HepG2 (cell line): ENCODE data around the gene FSIP1. TPM values are rescaled to one million over a fixed set of nuclear protein-coding genes. Genes with fewer than 3 reads are reported as not detected.

Experiments used
- ATAC-seq: fragments of 200-7000 bp; cut with Tn5 transposase; 3 replicates; pipeline ENCODE4 v1.9.1; 2020; ENCODE audit warnings: mild to moderate bottlenecking, moderate library complexity
- BruUV-seq: library from RNA; stranded (reverse); fragments of 400-500 nt; replicated peaks from 2 replicates; lab custom pipeline; 2021; lab: Mats Ljungman, UMichigan
- CTCF ChIA-PET: fragments of 300-600 bp; formaldehyde crosslinking; extraction: SDS; loops from one replicate; lab custom pipeline; 2021; ENCODE audit warnings: low total read pairs, inconsistent platforms, low intra/inter-chr PET ratio; lab: Yijun Ruan, JAX
- POLR2A ChIA-PET: fragments of 350-600 bp; sonication (Branson Sonifier 250); formaldehyde crosslinking; loops from one replicate; lab custom pipeline; 2020; ENCODE audit warnings: antibody characterized with exemption, inconsistent platforms; lab: Yijun Ruan, JAX
- DNase-seq: peaks from one replicate; pipeline ENCODE4 v3.0.0-alpha.2; 2015; ENCODE audit warnings: low spot score
- FAIRE-seq: peaks from 3 replicates; lab custom pipeline; 2011; peaks lifted over from hg19 to GRCh38; lab: Jason Lieb, UNC
- H2AFZ ChIP-seq: one replicate; pipeline ENCODE4 v1.6.1; 2011; ENCODE audit warnings: low read length, inconsistent platforms
- H3K27ac ChIP-seq: fragments of 300-600 bp; 3 replicates; pipeline ENCODE4 v1.8.0; 2011; ENCODE audit warnings: mixed run types, mild to moderate bottlenecking, mixed read lengths, low read length, inconsistent platforms; ENCODE audit not compliant: insufficient read depth; ENCODE audit errors: extremely low read length
- H3K27me3 ChIP-seq, 2 experiments: fragments of 200-600 bp in 1 of 2; 2 replicates in 1 of 2; 3 replicates in 1 of 2; pipeline versions ENCODE4 v1.6.0 to v1.8.0; 2011; ENCODE audit warnings: low read length in 2 of 2, mild to moderate bottlenecking in 2 of 2, moderate library complexity in 2 of 2, inconsistent platforms in 1 of 2; ENCODE audit not compliant: insufficient read depth in 2 of 2, control insufficient read depth in 1 of 2
- H3K36me3 ChIP-seq, 2 experiments: fragments of 200-600 bp in 1 of 2; replicated peaks in 1 of 2; 2 replicates in 1 of 2; 3 replicates in 1 of 2; pipeline versions ENCODE4 v1.5.1 to v1.8.0; 2011; ENCODE audit warnings: low read length in 2 of 2, inconsistent platforms in 1 of 2; ENCODE audit not compliant: insufficient read depth in 2 of 2, control insufficient read depth in 1 of 2
- H3K4me1 ChIP-seq: 2 replicates; pipeline ENCODE4 v1.5.1; 2012; ENCODE audit warnings: low read length, inconsistent platforms; ENCODE audit not compliant: insufficient read depth
- H3K4me2 ChIP-seq: 2 replicates; pipeline ENCODE4 v1.6.0; 2011; ENCODE audit warnings: low read depth, low read length, inconsistent platforms
- H3K4me3 ChIP-seq, 3 experiments: fragments of 200-600 bp in 1 of 3; sonication (generic), shearing (Covaris generic) in 1 of 3; replicated peaks in 1 of 3; 2 replicates each; pipeline ENCODE4 v1.5.1; 2011 to 2016; ENCODE audit warnings: low read length in 3 of 3, inconsistent platforms in 2 of 3, low read depth in 2 of 3, mild to moderate bottlenecking in 2 of 3, control low read depth in 1 of 3, mixed read lengths in 1 of 3; ENCODE audit not compliant: insufficient read depth in 1 of 3
- H3K79me2 ChIP-seq: one replicate; pipeline ENCODE4 v1.6.1; 2011; ENCODE audit warnings: low read length, inconsistent platforms; ENCODE audit not compliant: insufficient read depth
- H3K9ac ChIP-seq: 2 replicates; pipeline ENCODE4 v1.6.0; 2011; ENCODE audit warnings: mild to moderate bottlenecking, low read depth, low read length, inconsistent platforms; ENCODE audit not compliant: insufficient read depth
- H3K9me3 ChIP-seq: 2 replicates; pipeline ENCODE4 v1.5.1; 2012; ENCODE audit warnings: mild to moderate bottlenecking, low read length
- H4K20me1 ChIP-seq: 2 replicates; pipeline ENCODE4 v1.6.0; 2011; ENCODE audit warnings: inconsistent platforms, mild to moderate bottlenecking, low read length, moderate library complexity; ENCODE audit not compliant: insufficient read depth
- CHD2 ChIP-seq: IDR thresholded peaks from 2 replicates; pipeline ENCODE4 v1.6.1; 2011; ENCODE audit warnings: low read depth, low read length, improper control_type of control experiment
- RBM22 ChIP-seq: fragments of 200-400 bp; formaldehyde crosslinking; optimal IDR thresholded peaks from 2 replicates; pipeline ENCODE3; 2017; ENCODE audit warnings: mild to moderate bottlenecking, low read length, moderate library complexity
- ZNF83 ChIP-seq: sonication (generic); formaldehyde crosslinking; IDR thresholded peaks from 2 replicates; pipeline ENCODE4 v1.4.0; 2020; ENCODE audit warnings: missing genetic modification reagents, mild to moderate bottlenecking, borderline replicate concordance
- WGBS: methylation state at CpG from one replicate; pipeline ENCODE4 v1.1.6; 2017; ENCODE audit warnings: low lambda C conversion rate; 5-methylcytosine and 5-hydroxymethylcytosine counted together
- in situ Hi-C: cut with HindIII; loops from 2 replicates; pipeline ENCODE4 v1.10.0; 2017; ENCODE audit warnings: low pct_unique_long_range_greater_than_20kb; ENCODE audit not compliant: extremely low pct_ligation_motif_present
- intact Hi-C: fragments of 100-400 bp; cut with micrococcal nuclease; formaldehyde crosslinking; loops from one replicate; pipeline ENCODE4 v1.10.0; 2022; ENCODE audit not compliant: unreplicated experiment
- polyA plus RNA-seq, 8 experiments: library from polyadenylated mRNA; depleted of rRNA in 3 of 8; stranded (reverse) in 7 of 8; unstranded in 1 of 8; fragments of >200 nt; fragmentation: Illumina TruSeq in 4 of 8; extraction: Trizol in 4 of 8; gene quantifications; 2 replicates each; pipeline versions ENCODE4 v1.2.1 to v1.2.3, GENCODE V29; 2011 to 2016; ENCODE audit warnings: low read depth in 4 of 8, missing spikeins in 1 of 8, mixed read lengths in 1 of 8; ENCODE audit not compliant: insufficient read depth in 1 of 8
- total RNA-seq, 5 experiments: library from RNA; depleted of rRNA; stranded (reverse); fragments of >200 nt; fragmentation: Illumina TruSeq; extraction: Trizol; gene quantifications; 2 replicates each; pipeline ENCODE4 v1.2.3, GENCODE V29; 2016; ENCODE audit warnings: low read depth in 1 of 5
- TF ChIP-seq, protein P1 (sequence below): sonication (generic); formaldehyde crosslinking; conservative IDR thresholded peaks from 2 replicates; pipeline ENCODE4 v1.4.0; 2020; ENCODE audit warnings: missing genetic modification reagents
- TF ChIP-seq, protein P2 (sequence below): sonication (generic); formaldehyde crosslinking; IDR thresholded peaks from 2 replicates; pipeline ENCODE4 v1.4.0; 2020; ENCODE audit warnings: mild to moderate bottlenecking, missing genetic modification reagents

FSIP1 gene
- total and polyA plus RNA-seq, 2 of the 13 experiments (the other 11 are each of a cell fraction or from before 2014, with no cell fraction given): 0.18 TPM; not detected in 1

DNA sequence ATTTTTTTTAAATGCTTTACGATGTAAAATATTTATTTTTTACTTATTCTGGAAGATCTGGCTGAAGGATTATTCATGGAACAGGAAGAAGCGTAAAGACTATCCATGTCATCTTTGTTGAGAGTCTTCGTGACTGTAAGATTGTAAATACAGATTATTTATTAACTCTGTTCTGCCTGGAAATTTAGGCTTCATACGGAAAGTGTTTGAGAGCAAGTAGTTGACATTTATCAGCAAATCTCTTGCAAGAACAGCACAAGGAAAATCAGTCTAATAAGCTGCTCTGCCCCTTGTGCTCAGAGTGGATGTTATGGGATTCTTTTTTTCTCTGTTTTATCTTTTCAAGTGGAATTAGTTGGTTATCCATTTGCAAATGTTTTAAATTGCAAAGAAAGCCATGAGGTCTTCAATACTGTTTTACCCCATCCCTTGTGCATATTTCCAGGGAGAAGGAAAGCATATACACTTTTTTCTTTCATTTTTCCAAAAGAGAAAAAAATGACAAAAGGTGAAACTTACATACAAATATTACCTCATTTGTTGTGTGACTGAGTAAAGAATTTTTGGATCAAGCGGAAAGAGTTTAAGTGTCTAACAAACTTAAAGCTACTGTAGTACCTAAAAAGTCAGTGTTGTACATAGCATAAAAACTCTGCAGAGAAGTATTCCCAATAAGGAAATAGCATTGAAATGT is 186.1 kb downstream of the FSIP1 start (continued):
- no peak for TF ChIP-seq ZNF83 (CRISPR knock-in tag)

DNA sequence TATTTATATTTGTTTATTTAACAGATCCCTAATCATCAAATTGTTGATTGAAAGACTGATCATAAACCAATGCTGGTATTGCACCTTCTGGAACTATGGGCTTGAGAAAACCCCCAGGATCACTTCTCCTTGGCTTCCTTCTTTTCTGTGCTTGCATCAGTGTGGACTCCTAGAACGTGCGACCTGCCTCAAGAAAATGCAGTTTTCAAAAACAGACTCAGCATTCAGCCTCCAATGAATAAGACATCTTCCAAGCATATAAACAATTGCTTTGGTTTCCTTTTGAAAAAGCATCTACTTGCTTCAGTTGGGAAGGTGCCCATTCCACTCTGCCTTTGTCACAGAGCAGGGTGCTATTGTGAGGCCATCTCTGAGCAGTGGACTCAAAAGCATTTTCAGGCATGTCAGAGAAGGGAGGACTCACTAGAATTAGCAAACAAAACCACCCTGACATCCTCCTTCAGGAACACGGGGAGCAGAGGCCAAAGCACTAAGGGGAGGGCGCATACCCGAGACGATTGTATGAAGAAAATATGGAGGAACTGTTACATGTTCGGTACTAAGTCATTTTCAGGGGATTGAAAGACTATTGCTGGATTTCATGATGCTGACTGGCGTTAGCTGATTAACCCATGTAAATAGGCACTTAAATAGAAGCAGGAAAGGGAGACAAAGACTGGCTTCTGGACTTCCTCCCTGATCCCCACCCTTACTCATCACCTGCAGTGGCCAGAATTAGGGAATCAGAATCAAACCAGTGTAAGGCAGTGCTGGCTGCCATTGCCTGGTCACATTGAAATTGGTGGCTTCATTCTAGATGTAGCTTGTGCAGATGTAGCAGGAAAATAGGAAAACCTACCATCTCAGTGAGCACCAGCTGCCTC is 187.1 kb downstream of the FSIP1 start:
- no peaks in the 10 kb centered on the region for H3K27me3 ChIP-seq
- H3K27ac ChIP-seq: no peak overlapping the region
- ChIA-PET CTCF (no interaction called here), POLR2A (no interaction called here)
- H3K79me2 ChIP-seq: no peaks in the 10 kb centered on the region
- TSS peak; percentile 36 for BruUV-seq
- TF ChIP-seq CHD2: no peak
- TF ChIP-seq, protein P1, sequence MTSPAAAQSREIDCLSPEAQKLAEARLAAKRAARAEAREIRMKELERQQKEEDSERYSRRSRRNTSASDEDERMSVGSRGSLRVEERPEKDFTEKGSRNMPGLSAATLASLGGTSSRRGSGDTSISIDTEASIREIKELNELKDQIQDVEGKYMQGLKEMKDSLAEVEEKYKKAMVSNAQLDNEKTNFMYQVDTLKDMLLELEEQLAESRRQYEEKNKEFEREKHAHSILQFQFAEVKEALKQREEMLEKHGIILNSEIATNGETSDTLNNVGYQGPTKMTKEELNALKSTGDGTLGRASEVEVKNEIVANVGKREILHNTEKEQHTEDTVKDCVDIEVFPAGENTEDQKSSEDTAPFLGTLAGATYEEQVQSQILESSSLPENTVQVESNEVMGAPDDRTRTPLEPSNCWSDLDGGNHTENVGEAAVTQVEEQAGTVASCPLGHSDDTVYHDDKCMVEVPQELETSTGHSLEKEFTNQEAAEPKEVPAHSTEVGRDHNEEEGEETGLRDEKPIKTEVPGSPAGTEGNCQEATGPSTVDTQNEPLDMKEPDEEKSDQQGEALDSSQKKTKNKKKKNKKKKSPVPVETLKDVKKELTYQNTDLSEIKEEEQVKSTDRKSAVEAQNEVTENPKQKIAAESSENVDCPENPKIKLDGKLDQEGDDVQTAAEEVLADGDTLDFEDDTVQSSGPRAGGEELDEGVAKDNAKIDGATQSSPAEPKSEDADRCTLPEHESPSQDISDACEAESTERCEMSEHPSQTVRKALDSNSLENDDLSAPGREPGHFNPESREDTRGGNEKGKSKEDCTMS (CRISPR knock-in tag): no peak
- TF ChIP-seq, protein P2, sequence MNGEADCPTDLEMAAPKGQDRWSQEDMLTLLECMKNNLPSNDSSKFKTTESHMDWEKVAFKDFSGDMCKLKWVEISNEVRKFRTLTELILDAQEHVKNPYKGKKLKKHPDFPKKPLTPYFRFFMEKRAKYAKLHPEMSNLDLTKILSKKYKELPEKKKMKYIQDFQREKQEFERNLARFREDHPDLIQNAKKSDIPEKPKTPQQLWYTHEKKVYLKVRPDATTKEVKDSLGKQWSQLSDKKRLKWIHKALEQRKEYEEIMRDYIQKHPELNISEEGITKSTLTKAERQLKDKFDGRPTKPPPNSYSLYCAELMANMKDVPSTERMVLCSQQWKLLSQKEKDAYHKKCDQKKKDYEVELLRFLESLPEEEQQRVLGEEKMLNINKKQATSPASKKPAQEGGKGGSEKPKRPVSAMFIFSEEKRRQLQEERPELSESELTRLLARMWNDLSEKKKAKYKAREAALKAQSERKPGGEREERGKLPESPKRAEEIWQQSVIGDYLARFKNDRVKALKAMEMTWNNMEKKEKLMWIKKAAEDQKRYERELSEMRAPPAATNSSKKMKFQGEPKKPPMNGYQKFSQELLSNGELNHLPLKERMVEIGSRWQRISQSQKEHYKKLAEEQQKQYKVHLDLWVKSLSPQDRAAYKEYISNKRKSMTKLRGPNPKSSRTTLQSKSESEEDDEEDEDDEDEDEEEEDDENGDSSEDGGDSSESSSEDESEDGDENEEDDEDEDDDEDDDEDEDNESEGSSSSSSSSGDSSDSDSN (CRISPR knock-in tag): no peak
- peak; percentile 62 for TF ChIP-seq RBM22
- H2AFZ ChIP-seq: no peak overlapping the region
- H3K4me2 ChIP-seq: no peak overlapping the region
- FAIRE-seq (no peak), ATAC-seq (no peak), DNase-seq (no peak)
- no peaks in the 10 kb centered on the region for H3K4me1 ChIP-seq
- no peaks in the 10 kb centered on the region; the same call in 1 of the 2 replicates for H4K20me1 ChIP-seq
- H3K9me3 ChIP-seq: no peaks in the 10 kb centered on the region
- in situ Hi-C loops (no loop called here), intact Hi-C loops (no loop called here)
- peaks cover 30 to 47% of the 10 kb centered on the region in 2 experiments for H3K36me3 ChIP-seq
- 95% methylated on average over 8 of the region's 8 CpGs for WGBS
- H3K4me3 ChIP-seq: no peak overlapping the region
- no peak overlapping the region for H3K9ac ChIP-seq
